ENCODE results near the gene SPOCK2. TPM values are rescaled to one million over a fixed set of nuclear protein-coding genes. Genes with fewer than 3 reads are reported as not detected.

SPOCK2 gene
- total RNA-seq, 1 donor from 2014 or later: 108 TPM

- H3K9me3 ChIP-seq: no peaks in the 10 kb centered on the region
- DNase-seq (peak; percentile 36), ATAC-seq (no peak)
- intact Hi-C loops (cut with DNase I): no loop called here
- no peaks in the 10 kb centered on the region for H3K27me3 ChIP-seq (ENCODE audit: low read depth)
- H3K4me3 ChIP-seq: no peak overlapping the region
- TF ChIP-seq, protein P1, sequence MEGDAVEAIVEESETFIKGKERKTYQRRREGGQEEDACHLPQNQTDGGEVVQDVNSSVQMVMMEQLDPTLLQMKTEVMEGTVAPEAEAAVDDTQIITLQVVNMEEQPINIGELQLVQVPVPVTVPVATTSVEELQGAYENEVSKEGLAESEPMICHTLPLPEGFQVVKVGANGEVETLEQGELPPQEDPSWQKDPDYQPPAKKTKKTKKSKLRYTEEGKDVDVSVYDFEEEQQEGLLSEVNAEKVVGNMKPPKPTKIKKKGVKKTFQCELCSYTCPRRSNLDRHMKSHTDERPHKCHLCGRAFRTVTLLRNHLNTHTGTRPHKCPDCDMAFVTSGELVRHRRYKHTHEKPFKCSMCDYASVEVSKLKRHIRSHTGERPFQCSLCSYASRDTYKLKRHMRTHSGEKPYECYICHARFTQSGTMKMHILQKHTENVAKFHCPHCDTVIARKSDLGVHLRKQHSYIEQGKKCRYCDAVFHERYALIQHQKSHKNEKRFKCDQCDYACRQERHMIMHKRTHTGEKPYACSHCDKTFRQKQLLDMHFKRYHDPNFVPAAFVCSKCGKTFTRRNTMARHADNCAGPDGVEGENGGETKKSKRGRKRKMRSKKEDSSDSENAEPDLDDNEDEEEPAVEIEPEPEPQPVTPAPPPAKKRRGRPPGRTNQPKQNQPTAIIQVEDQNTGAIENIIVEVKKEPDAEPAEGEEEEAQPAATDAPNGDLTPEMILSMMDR (IDR thresholded peaks at IDR 0.05): no peak
- H3K27ac ChIP-seq: no peak overlapping the region
- peaks cover 9% of the 10 kb centered on the region for H3K36me3 ChIP-seq
- peaks cover 5% of the 10 kb centered on the region for H3K4me1 ChIP-seq
These were observed 15.7 kb downstream of the SPOCK2 start for GRCh38 chr10:72072639-72073038.

GRCh38 chr10:72072046-72072445 is 16.3 kb downstream of the SPOCK2 start:
- ATAC-seq: no peak
- peak; percentile 30 for DNase-seq
- H3K4me3 ChIP-seq: no peak overlapping the region
- no peaks in the 10 kb centered on the region for H3K9me3 ChIP-seq
- H3K27me3 ChIP-seq (ENCODE audit: low read depth): no peaks in the 10 kb centered on the region
- peaks cover 13% of the 10 kb centered on the region for H3K36me3 ChIP-seq
- intact Hi-C loops (cut with DNase I): no loop called here
- peaks cover 5% of the 10 kb centered on the region for H3K4me1 ChIP-seq
- TF ChIP-seq, protein P1 (IDR thresholded peaks at IDR 0.05): no peak
- no peak overlapping the region for H3K27ac ChIP-seq

- ATAC-seq (no peak), DNase-seq (peak; percentile 31)
- peaks cover 5% of the 10 kb centered on the region for H3K4me1 ChIP-seq
- peaks cover 17% of the 10 kb centered on the region for H3K36me3 ChIP-seq
- TF ChIP-seq, protein P1 (IDR thresholded peaks at IDR 0.05): no peak
- intact Hi-C loops (cut with DNase I): no loop called here
- H3K4me3 ChIP-seq: no peak overlapping the region
- no peak overlapping the region for H3K27ac ChIP-seq
- H3K9me3 ChIP-seq: no peaks in the 10 kb centered on the region
- H3K27me3 ChIP-seq (ENCODE audit: low read depth): no peaks in the 10 kb centered on the region
These were observed 18.4 kb downstream of the SPOCK2 start for GRCh38 chr10:72069751-72070526.

- no peak for DNase-seq
- peaks cover 17% of the 10 kb centered on the region for H3K36me3 ChIP-seq
- H3K27ac ChIP-seq: no peak overlapping the region
- H3K27me3 ChIP-seq (ENCODE audit: low read depth): no peaks in the 10 kb centered on the region
- H3K4me3 ChIP-seq: no peak overlapping the region
- peaks cover 5% of the 10 kb centered on the region for H3K4me1 ChIP-seq
- TF ChIP-seq, protein P1 (IDR thresholded peaks at IDR 0.05): no peak
- no peak for ATAC-seq
- intact Hi-C loops (cut with DNase I): no loop called here
- no peaks in the 10 kb centered on the region for H3K9me3 ChIP-seq
These were observed 19.4 kb downstream of the SPOCK2 start for GRCh38 chr10:72068901-72069446.

GRCh38 chr10:72068126-72068765 is 20.1 kb downstream of the SPOCK2 start:
- Histone ChIP-seq H3K4me3 (no peak overlapping the region), H3K36me3 (peaks cover 17% of the 10 kb centered on the region), H3K4me1 (peaks cover 5% of the 10 kb centered on the region), H3K27me3 (ENCODE audit: low read depth) (no peaks in the 10 kb centered on the region), H3K27ac (no peak overlapping the region), H3K9me3 (no peaks in the 10 kb centered on the region)
- ATAC-seq (peak in 1 of 2 donors; percentile 10), DNase-seq (no peak)
- intact Hi-C loops (cut with DNase I): no loop called here
- TF ChIP-seq, protein P1 (IDR thresholded peaks at IDR 0.05): no peak

All from lower lobe of right lung (tissue), 2 donors.